Mucosa of descending colon (tissue), 3 donors: ENCODE data around the gene PGPEP1. TPM values are rescaled to one million over a fixed set of nuclear protein-coding genes. Genes with fewer than 3 reads are reported as not detected.

Experiments
- ATAC-seq: fragments of 200-7000 bp; cut with Tn5 transposase; one replicate; pipeline ENCODE4 v1.9.1; 2020; ENCODE audit warnings: mild to moderate bottlenecking, moderate library complexity
- DNase-seq, 3 donors: peaks; one replicate each; pipeline ENCODE4 v3.0.0-alpha.2; 2020
- H3K36me3 ChIP-seq: fragments of 200-600 bp; one replicate; pipeline ENCODE4 v1.8.0; 2021; ENCODE audit warnings: low read depth, mild to moderate bottlenecking
- H3K4me1 ChIP-seq: fragments of 200-600 bp; one replicate; pipeline ENCODE4 v1.8.0; 2021; ENCODE audit warnings: low read depth, mild to moderate bottlenecking
- H3K4me3 ChIP-seq: fragments of 200-600 bp; one replicate; pipeline ENCODE4 v1.8.0; 2021; ENCODE audit warnings: mild to moderate bottlenecking
- H3K9me3 ChIP-seq: fragments of 200-600 bp; one replicate; pipeline ENCODE4 v1.8.0; 2021; ENCODE audit warnings: mild to moderate bottlenecking
- intact Hi-C, 2 donors: fragments of 100-400 bp; cut with DNase I in 1 of 2; cut with micrococcal nuclease in 1 of 2; formaldehyde crosslinking; loops; one replicate each; pipeline versions ENCODE4 v1.11.0 to v1.11.1; 2022; cut with DNase I, micrococcal nuclease
- microRNA-seq: library from miRNA; unstranded; fragments of <30 nt; microRNA quantifications from one replicate; pipeline ENCODE4, GENCODE V29; 2019
- total RNA-seq, 3 donors: library from RNA; stranded (reverse); fragmentation: NEBNext Ultra II Directional in 2 of 3; extraction: Animal tissue kit (Norgen Biotek cat#: 25700) in 2 of 3; gene quantifications; one replicate each; pipeline versions ENCODE4 v1.2.1 to v1.2.4, GENCODE V29; 2021 to 2023
- TF ChIP-seq, protein P1 (sequence below): fragments of 200-600 bp; IDR thresholded peaks from one replicate; pipeline ENCODE4 v1.8.0; 2022; ENCODE audit warnings: antibody characterized with exemption, mild to moderate bottlenecking
- donor health status: DM: no; HTN: no; CAD: no; lungs with moderate emphysema.
- donor health status: DM: no; HTN: no; CAD: no.
- donor health status: DM: no; HTN: yes; CAD: no.

PGPEP1 gene
- total RNA-seq, 3 donors from 2014 or later, result 77.1 to 97.4 (median 91.5) TPM

DNA sequence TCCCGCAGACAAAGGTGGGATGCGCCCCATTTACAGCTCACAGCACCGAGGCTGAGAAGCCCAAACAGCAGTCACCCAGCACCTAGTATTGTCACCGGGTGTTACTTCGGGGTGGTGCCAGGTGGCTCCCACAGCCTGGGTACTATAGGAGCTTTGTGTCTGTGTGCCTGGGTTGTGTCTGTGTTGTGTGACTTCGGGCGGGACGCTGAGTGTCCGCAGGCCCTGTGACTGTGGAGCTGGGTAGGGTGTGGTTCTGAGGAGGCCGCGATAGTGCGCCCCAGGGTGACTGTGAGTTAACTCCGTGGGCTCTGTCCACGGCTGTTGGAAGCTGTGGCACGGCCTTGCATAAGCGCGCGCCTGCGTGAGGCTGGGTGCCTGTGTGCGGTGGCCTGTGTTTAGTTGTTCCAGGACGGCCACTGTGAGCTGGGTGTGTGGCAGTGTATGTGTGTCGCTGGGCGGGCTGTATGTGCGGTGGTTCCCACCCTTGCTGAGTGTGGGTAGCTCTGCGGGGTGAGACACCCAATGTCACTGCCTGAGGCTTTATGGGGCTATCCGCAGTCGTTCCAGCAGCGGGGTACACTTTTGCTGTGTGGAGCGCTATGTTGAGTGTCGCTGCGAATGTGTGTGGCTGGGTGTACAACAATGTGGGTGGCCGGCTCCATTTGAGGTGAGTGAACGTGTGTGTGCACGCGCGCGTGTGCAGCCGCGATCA, 78.2 kb downstream of the PGPEP1 start:
- Histone ChIP-seq H3K36me3 (no peaks in the 10 kb centered on the region), H3K4me3 (no peak overlapping the region), H3K9me3 (no peaks in the 10 kb centered on the region), H3K4me1 (peaks cover 47% of the 10 kb centered on the region)
- ATAC-seq, result peak; percentile 20
- intact Hi-C loops, result no loop called here
- TF ChIP-seq, protein P1, sequence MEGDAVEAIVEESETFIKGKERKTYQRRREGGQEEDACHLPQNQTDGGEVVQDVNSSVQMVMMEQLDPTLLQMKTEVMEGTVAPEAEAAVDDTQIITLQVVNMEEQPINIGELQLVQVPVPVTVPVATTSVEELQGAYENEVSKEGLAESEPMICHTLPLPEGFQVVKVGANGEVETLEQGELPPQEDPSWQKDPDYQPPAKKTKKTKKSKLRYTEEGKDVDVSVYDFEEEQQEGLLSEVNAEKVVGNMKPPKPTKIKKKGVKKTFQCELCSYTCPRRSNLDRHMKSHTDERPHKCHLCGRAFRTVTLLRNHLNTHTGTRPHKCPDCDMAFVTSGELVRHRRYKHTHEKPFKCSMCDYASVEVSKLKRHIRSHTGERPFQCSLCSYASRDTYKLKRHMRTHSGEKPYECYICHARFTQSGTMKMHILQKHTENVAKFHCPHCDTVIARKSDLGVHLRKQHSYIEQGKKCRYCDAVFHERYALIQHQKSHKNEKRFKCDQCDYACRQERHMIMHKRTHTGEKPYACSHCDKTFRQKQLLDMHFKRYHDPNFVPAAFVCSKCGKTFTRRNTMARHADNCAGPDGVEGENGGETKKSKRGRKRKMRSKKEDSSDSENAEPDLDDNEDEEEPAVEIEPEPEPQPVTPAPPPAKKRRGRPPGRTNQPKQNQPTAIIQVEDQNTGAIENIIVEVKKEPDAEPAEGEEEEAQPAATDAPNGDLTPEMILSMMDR, result no peak
- DNase-seq, result peak; percentile 60 to 77 (median 62)

DNA sequence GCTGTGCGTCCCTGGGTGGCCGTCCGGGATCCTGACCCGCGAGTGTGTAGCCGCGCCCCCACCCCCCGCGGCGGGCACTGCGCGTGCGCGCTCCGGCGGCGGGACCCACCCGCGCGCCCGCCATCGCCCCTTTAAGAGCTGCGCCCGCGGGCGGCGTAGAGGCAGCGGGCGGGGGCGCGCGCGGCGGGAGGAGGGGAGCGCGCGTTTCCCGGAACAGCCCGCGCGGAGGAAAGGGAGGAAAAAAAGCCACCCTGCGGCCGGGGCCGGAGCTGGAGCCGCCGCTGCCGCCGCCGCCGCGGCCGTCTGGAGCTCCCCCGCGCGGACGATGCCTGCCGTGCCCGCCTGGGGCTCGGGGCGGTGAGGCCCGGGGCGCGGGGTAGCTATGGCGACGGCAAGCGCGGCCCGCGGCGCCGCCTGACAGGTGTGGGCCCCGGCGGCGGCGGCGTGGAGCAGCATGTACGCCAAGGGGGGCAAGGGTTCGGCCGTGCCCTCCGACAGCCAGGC, 78.8 kb downstream of the PGPEP1 start, which contains the start of gene SSBP4:
SSBP4 (plus strand) TSS at position 204 of the 504 bp plus-strand sequence; CDS start at position 455, 251 bp downstream.
- ATAC-seq (peak; percentile 69), DNase-seq (peak; percentile 69 to 86 (median 82))
- intact Hi-C loops, result no loop called here
- Histone ChIP-seq H3K9me3 (no peaks in the 10 kb centered on the region), H3K4me1 (peaks cover 49% of the 10 kb centered on the region), H3K36me3 (no peaks in the 10 kb centered on the region), H3K4me3 (peak within 1 kb of the TSS; percentile 30)
- TF ChIP-seq, protein P1, result peak; percentile 28

Small RNA genes within 50 kb of the gene (microRNA-seq; reads per million reads assigned to microRNA genes)
- 0.93 reads per million for gene MIR3189

Other genes starting within 250 kb of the PGPEP1 start
- gene MAST3, start 242.8 kb upstream of the PGPEP1 start, total RNA-seq, result 10 to 100 TPM; 25.2 to 37.3 (median 34.7) TPM
- gene PIK3R2, start 187.4 kb upstream of the PGPEP1 start, total RNA-seq, result 10 to 100 TPM; 31.6 to 40.0 (median 35.2) TPM
- gene IFI30, start 166.8 kb upstream of the PGPEP1 start, total RNA-seq, result 100 to 1,000 TPM in 1 of 3 donors, 10 to 100 TPM in 2; 46.6 to 122 (median 49.4) TPM
- 10 to 100 TPM in 2 of 3 donors, 1 to 10 TPM in 1; 6.7 to 12.4 (median 12.0) TPM for gene MPV17L2, start 147.4 kb upstream of the PGPEP1 start, total RNA-seq
- 1 to 10 TPM; 5.7 to 7.6 (median 6.8) TPM for gene RAB3A, start 136.6 kb upstream of the PGPEP1 start, total RNA-seq
- 1 to 10 TPM; 2.5 to 7.7 (median 6.2) TPM for gene PDE4C, start 114.2 kb upstream of the PGPEP1 start, total RNA-seq
- 10 to 100 TPM in 1 of 3 donors, 1 to 10 TPM in 2; 4.4 to 10.6 (median 8.0) TPM for gene IQCN, start 66.1 kb upstream of the PGPEP1 start, total RNA-seq
- gene JUND, start 59.0 kb upstream of the PGPEP1 start, total RNA-seq, result 100 to 1,000 TPM; 267 to 328 (median 295) TPM
- 100 to 1,000 TPM in 2 of 3 donors, 10 to 100 TPM in 1; 86.3 to 158 (median 124) TPM for gene LSM4, start 17.5 kb upstream of the PGPEP1 start, total RNA-seq
- gene GDF15, start 45.6 kb downstream of the PGPEP1 start, total RNA-seq, result 10 to 100 TPM; 13.8 to 28.2 (median 20.4) TPM
- 1 to 10 TPM; 2.1 to 8.8 (median 5.8) TPM for gene LRRC25, start 57.0 kb downstream of the PGPEP1 start, total RNA-seq
- gene SSBP4, start 78.8 kb downstream of the PGPEP1 start, total RNA-seq, result 10 to 100 TPM; 31.2 to 48.6 (median 41.1) TPM
- gene ISYNA1, start 97.5 kb downstream of the PGPEP1 start, total RNA-seq, result 10 to 100 TPM; 10.2 to 20.0 (median 13.2) TPM
- gene ELL, start 181.5 kb downstream of the PGPEP1 start, total RNA-seq, result 10 to 100 TPM; 17.8 to 21.6 (median 18.9) TPM
- 100 to 1,000 TPM; 152 to 256 (median 162) TPM for gene FKBP8, start 203.0 kb downstream of the PGPEP1 start, total RNA-seq
- gene KXD1, start 217.3 kb downstream of the PGPEP1 start, total RNA-seq, result 10 to 100 TPM; 63.2 to 76.9 (median 68.8) TPM
- gene UBA52, start 231.3 kb downstream of the PGPEP1 start, total RNA-seq, result 100 to 1,000 TPM; 771 to 910 (median 811) TPM
- gene REX1BD, start 248.2 kb downstream of the PGPEP1 start, total RNA-seq, result 10 to 100 TPM; 48.2 to 55.4 (median 49.3) TPM